Right lobe of liver (tissue), 6 donors: ENCODE results near the gene PHB1. TPM values are rescaled to one million over a fixed set of nuclear protein-coding genes. Genes with fewer than 3 reads are reported as not detected.

Experiments used
- ATAC-seq, 4 donors: fragments of 200-7000 bp; cut with Tn5 transposase; one replicate each; pipeline ENCODE4 v1.9.1; 2020; ENCODE audit warnings: mild to moderate bottlenecking in 4 of 4, moderate library complexity in 4 of 4
- DNase-seq, 3 donors: peaks; one replicate each; pipeline ENCODE4 v3.0.0-alpha.2; 2020
- H3K27ac ChIP-seq, 3 donors: fragments of 200-600 bp; one replicate each; pipeline ENCODE4 v1.8.0; 2022
- H3K27me3 ChIP-seq, 2 donors: fragments of 200-600 bp; one replicate each; pipeline ENCODE4 v1.8.0; 2022
- H3K36me3 ChIP-seq, 4 donors: fragments of 200-600 bp; sonication (generic) in 1 of 4; one replicate each; pipeline versions ENCODE4 v1.5.1 to v1.8.0; 2017 to 2022; ENCODE audit warnings: control low read depth in 1 of 4
- H3K4me1 ChIP-seq, 4 donors: fragments of 200-600 bp; sonication (generic) in 1 of 4; one replicate each; pipeline versions ENCODE4 v1.5.1 to v1.8.0; 2017 to 2022; ENCODE audit warnings: control low read depth in 1 of 4
- H3K4me3 ChIP-seq, 3 donors: fragments of 200-600 bp; one replicate each; pipeline ENCODE4 v1.8.0; 2022
- H3K9me3 ChIP-seq, 4 donors: fragments of 200-600 bp; sonication (generic) in 1 of 4; one replicate each; pipeline versions ENCODE4 v1.5.1 to v1.8.0; 2017 to 2022; ENCODE audit warnings: control low read depth in 1 of 4
- POLR2A ChIP-seq: fragments of 450-650 bp; IDR thresholded peaks from one replicate; pipeline ENCODE4 v1.6.1; 2017; ENCODE audit warnings: antibody characterized with exemption, mild to moderate bottlenecking
- WGBS: methylation state at CpG from one replicate; pipeline ENCODE4 v1.1.6; 2018; ENCODE audit warnings: low coverage, low lambda C conversion rate; ENCODE audit not compliant: insufficient coverage; ENCODE audit errors: missing lambda C conversion rate; 5-methylcytosine and 5-hydroxymethylcytosine counted together
- intact Hi-C, 2 donors: fragments of 100-400 bp; cut with DNase I; formaldehyde crosslinking; loops; one replicate each; pipeline versions ENCODE4 v1.11.2 to v1.14.1; 2022
- small RNA-seq, 2 experiments: library from RNA; depleted of rRNA; stranded (forward); fragments of <200 nt; gene quantifications; one replicate each; pipeline ENCODE3, GENCODE V24; 2016
- total RNA-seq, 6 experiments: library from RNA; depleted of rRNA in 2 of 6; stranded (reverse); fragments of >200 nt in 2 of 6; fragmentation: NEBNext Ultra II Directional in 3 of 6; extraction: Animal tissue kit (Norgen Biotek cat#: 25700) in 3 of 6; gene quantifications; one replicate each; pipeline versions ENCODE4 v1.1.0 to v1.2.4, GENCODE V29; 2016 to 2023
- TF ChIP-seq, protein P1 (sequence below), 4 donors: fragments of 200-600 bp in 3 of 4; fragments of 450-650 bp in 1 of 4; IDR thresholded peaks; one replicate each; pipeline versions ENCODE4 v1.5.1 to v1.8.0; 2016 to 2022; ENCODE audit warnings: antibody characterized with exemption in 4 of 4, mild to moderate bottlenecking in 2 of 4
- donor health status: DM: no; HTN: yes; CAD: no.
- donor health status: DM: no; HTN: no; CAD: no.
- donor health status: DM: no; HTN: no; CAD: no.
- donor health status: DM: no; HTN: yes; CAD: no.
- donor health status: DM: no; HTN: yes; CAD: no.

Gene PHB1
- total RNA-seq, 6 experiments from 2014 or later, result 88.5 to 131 (median 102) TPM

DNA sequence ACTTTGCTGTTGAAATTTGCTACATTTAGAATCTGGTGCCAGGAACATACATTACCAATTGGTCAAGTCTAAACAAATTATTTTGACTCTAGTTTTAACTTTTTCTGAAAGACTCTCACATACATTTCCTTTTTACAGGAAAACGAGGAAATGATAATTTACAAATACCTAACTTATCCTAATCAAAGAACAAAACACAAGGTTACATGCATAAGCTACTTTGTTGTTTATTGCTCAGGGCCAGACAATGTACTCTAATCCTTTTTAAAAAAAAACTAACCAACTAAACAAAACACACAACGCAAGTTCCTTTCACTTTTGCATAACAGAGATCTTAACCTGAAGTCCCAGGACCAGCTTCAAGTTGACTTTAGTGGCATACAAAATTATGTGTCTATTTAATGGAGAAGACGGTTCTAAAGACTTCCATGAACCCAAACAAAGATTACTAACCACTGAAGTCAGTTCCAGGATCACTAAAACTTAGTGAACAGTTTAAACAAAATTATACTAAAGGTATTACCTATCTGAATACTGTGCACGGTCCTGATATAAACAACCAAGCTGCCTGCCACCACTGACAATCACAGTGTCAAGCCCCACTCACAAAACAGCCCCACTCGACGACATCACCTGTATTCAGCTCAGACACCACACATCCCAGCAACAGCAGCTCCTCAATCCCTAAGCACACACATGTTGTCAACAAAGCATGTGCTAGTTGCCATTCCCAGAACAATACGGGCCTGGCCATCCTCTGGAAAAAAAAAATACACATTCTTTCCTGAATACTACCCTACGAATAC, 54.5 kb downstream of the PHB1 start:
- Histone ChIP-seq H3K27ac (peak overlapping the region; percentile 58 to 92 (median 90)), H3K36me3 (no peaks in the 10 kb centered on the region), H3K4me1 (peaks cover 0 to 41% (median 15%) of the 10 kb centered on the region in 4 donors), H3K4me3 (peak overlapping the region; percentile 85 to 97 (median 88)), H3K9me3 (no peaks in the 10 kb centered on the region), H3K27me3 (no peaks in the 10 kb centered on the region)
- no peak for ATAC-seq
- intact Hi-C loops, result no loop called here
- peak in 1 of 3 donors; percentile 44 for DNase-seq
- WGBS, result 6% methylated on average over 8 of the region's 8 CpGs
- no peak for TF ChIP-seq POLR2A
- TF ChIP-seq, protein P1, sequence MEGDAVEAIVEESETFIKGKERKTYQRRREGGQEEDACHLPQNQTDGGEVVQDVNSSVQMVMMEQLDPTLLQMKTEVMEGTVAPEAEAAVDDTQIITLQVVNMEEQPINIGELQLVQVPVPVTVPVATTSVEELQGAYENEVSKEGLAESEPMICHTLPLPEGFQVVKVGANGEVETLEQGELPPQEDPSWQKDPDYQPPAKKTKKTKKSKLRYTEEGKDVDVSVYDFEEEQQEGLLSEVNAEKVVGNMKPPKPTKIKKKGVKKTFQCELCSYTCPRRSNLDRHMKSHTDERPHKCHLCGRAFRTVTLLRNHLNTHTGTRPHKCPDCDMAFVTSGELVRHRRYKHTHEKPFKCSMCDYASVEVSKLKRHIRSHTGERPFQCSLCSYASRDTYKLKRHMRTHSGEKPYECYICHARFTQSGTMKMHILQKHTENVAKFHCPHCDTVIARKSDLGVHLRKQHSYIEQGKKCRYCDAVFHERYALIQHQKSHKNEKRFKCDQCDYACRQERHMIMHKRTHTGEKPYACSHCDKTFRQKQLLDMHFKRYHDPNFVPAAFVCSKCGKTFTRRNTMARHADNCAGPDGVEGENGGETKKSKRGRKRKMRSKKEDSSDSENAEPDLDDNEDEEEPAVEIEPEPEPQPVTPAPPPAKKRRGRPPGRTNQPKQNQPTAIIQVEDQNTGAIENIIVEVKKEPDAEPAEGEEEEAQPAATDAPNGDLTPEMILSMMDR (IDR thresholded peaks at IDR 0.05), result no peak

- Histone ChIP-seq H3K4me3 (no peak overlapping the region), H3K27ac (peak overlapping the region in 1 of 3 donors; percentile 4), H3K36me3 (no peaks in the 10 kb centered on the region), H3K9me3 (no peaks in the 10 kb centered on the region), H3K4me1 (peaks cover 0 to 41% (median 18%) of the 10 kb centered on the region in 4 donors), H3K27me3 (no peaks in the 10 kb centered on the region)
- DNase-seq, result no peak
- 36% methylated on average over 4 of the region's 4 CpGs for WGBS
- intact Hi-C loops, result no loop called here
- no peak for ATAC-seq
- no peak for TF ChIP-seq POLR2A
- TF ChIP-seq, protein P1 (IDR thresholded peaks at IDR 0.05), result no peak
These were observed 55.9 kb downstream of the PHB1 start for GRCh38 chr17:49358641-49359247.

DNA sequence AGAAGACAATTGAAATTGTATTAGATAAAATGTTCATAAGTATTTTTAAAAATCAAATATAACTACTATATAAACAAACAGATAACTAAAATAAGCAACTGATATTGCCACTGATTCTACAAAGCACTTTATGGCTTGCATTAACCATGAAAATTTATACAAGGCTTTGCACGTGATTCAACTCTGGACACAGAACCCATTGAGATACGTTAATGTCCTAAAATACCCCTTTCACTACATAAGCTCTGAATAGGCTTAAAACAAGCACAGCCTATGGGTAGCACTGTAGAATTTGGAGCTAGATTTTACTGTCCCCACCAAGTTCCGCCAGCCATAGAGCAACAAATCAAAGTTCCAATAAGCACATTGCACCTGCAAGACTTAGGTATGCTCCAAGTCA, 57.2 kb downstream of the PHB1 start:
- 16% methylated on average over 3 of the region's 3 CpGs for WGBS
- no peak overlapping the region for H3K4me3 ChIP-seq
- intact Hi-C loops, result no loop called here
- no peak overlapping the region for H3K27ac ChIP-seq
- TF ChIP-seq POLR2A, result no peak
- TF ChIP-seq, protein P1 (IDR thresholded peaks at IDR 0.05), result no peak
- DNase-seq (no peak), ATAC-seq (no peak)
- peaks cover 0 to 51% (median 23%) of the 10 kb centered on the region in 4 donors for H3K4me1 ChIP-seq
- no peaks in the 10 kb centered on the region for H3K27me3 ChIP-seq
- no peaks in the 10 kb centered on the region for H3K36me3 ChIP-seq
- no peaks in the 10 kb centered on the region for H3K9me3 ChIP-seq

GRCh38 chr17:49356320-49356719, 58.4 kb downstream of the PHB1 start:
- Histone ChIP-seq H3K4me1 (peaks cover 0 to 61% (median 25%) of the 10 kb centered on the region in 4 donors), H3K9me3 (no peaks in the 10 kb centered on the region), H3K27ac (no peak overlapping the region), H3K4me3 (no peak overlapping the region), H3K27me3 (no peaks in the 10 kb centered on the region), H3K36me3 (no peaks in the 10 kb centered on the region)
- 35% methylated on average over 2 of the region's 5 CpGs for WGBS
- TF ChIP-seq, protein P1 (IDR thresholded peaks at IDR 0.05), result no peak
- no peak for TF ChIP-seq POLR2A
- intact Hi-C loops, result no loop called here
- ATAC-seq (no peak), DNase-seq (no peak)

Small RNA genes lying within 50 kb of the gene (small RNA-seq; reads per million reads assigned to genes)
- 0 reads per million in 2 experiments for gene RF00019

Other genes starting within 250 kb of the PHB1 start
- 1 to 10 TPM in 4 of 6 experiments, under 1 TPM in 2; 0.61 to 1.6 (median 1.2) TPM for gene GNGT2, start 204.3 kb downstream of the PHB1 start, total RNA-seq
- 1 to 10 TPM; 3.0 to 9.7 (median 3.8) TPM for gene ABI3, start 204.2 kb downstream of the PHB1 start, total RNA-seq
- gene PHOSPHO1, start 184.1 kb downstream of the PHB1 start, total RNA-seq, result under 1 TPM in 4 of 6 experiments, not detected in 2; 0.16 to 0.71 (median 0.41) TPM
- 10 to 100 TPM; 16.9 to 36.8 (median 24.3) TPM for gene ZNF652, start 52.6 kb downstream of the PHB1 start, total RNA-seq
- gene NGFR, start 80.4 kb upstream of the PHB1 start, total RNA-seq, result 1 to 10 TPM; 3.1 to 9.4 (median 6.8) TPM
- under 1 TPM in 5 of 6 experiments, not detected in 1; 0.09 to 0.43 (median 0.21) TPM for gene NXPH3, start 161.0 kb upstream of the PHB1 start, total RNA-seq